NB4 (cell line): ENCODE measurements around the gene C6orf89.

ENCODE experiments used
- DNase-seq: peaks from one replicate; pipeline ENCODE4 v3.0.0; 2010; ENCODE audit warnings: low read depth
- H3K4me3 ChIP-seq: one replicate; pipeline ENCODE4 v1.5.1; 2011; ENCODE audit warnings: mild to moderate bottlenecking, low read depth, low read length, moderate library complexity
- CTCF ChIP-seq: IDR thresholded peaks from one replicate; pipeline ENCODE4 v1.5.1; 2012; ENCODE audit warnings: low read depth, low read length
- MAX ChIP-seq: IDR thresholded peaks from 2 replicates; pipeline ENCODE4 v1.6.1; 2011; ENCODE audit warnings: low read depth, low read length
- MYC ChIP-seq: IDR thresholded peaks from 2 replicates; pipeline ENCODE4 v1.6.1; 2011; ENCODE audit warnings: low read depth, low read length
- POLR2A ChIP-seq: IDR thresholded peaks from 2 replicates; pipeline ENCODE4 v1.6.1; 2011; ENCODE audit warnings: mild to moderate bottlenecking; ENCODE audit not compliant: insufficient read length; ENCODE audit errors: extremely low read depth

The C6orf89 gene

GRCh38 chr6:36973647-36974046, 87.9 kb downstream of the C6orf89 start:
- TF ChIP-seq MYC = no peak
- no peak for TF ChIP-seq POLR2A
- no peak for TF ChIP-seq MAX
- no peak for TF ChIP-seq CTCF
- no peak for DNase-seq
- H3K4me3 ChIP-seq = no peak overlapping the region

GRCh38 chr6:36975231-36976006, 89.7 kb downstream of the C6orf89 start:
- no peak for DNase-seq

GRCh38 chr6:36976007-36976264, 90.2 kb downstream of the C6orf89 start:
- no peak overlapping the region for H3K4me3 ChIP-seq
- TF ChIP-seq CTCF (no peak), POLR2A (no peak)
- DNase-seq = no peak

More at GRCh38 chr6:36975231-36976006, 89.7 kb downstream of the C6orf89 start:
- no peak overlapping the region for H3K4me3 ChIP-seq
- TF ChIP-seq MAX = no peak
- TF ChIP-seq MYC = no peak
- no peak for TF ChIP-seq POLR2A
- no peak for TF ChIP-seq CTCF

- no peak for TF ChIP-seq MYC
- TF ChIP-seq CTCF = no peak
- no peak for TF ChIP-seq POLR2A
- TF ChIP-seq MAX = no peak
- no peak overlapping the region for H3K4me3 ChIP-seq
- DNase-seq = no peak
Measured at GRCh38 chr6:36976509-36976908, 90.8 kb downstream of the C6orf89 start.

- TF ChIP-seq POLR2A = no peak
- TF ChIP-seq CTCF = no peak
- TF ChIP-seq MAX = no peak
- no peak for TF ChIP-seq MYC
- no peak for DNase-seq
- H3K4me3 ChIP-seq = no peak overlapping the region
Measured at GRCh38 chr6:36976931-36977330, 91.2 kb downstream of the C6orf89 start.

- peak; percentile 41 for DNase-seq
Measured at GRCh38 chr6:36977470-36977941, 91.8 kb downstream of the C6orf89 start.

More at GRCh38 chr6:36977470-36977941, 91.8 kb downstream of the C6orf89 start:
- H3K4me3 ChIP-seq = no peak overlapping the region
- no peak for TF ChIP-seq MAX
- TF ChIP-seq MYC = no peak
- no peak for TF ChIP-seq POLR2A
- TF ChIP-seq CTCF = peak; percentile 41
